ENCODE measurements around the gene ARL9.

DNA sequence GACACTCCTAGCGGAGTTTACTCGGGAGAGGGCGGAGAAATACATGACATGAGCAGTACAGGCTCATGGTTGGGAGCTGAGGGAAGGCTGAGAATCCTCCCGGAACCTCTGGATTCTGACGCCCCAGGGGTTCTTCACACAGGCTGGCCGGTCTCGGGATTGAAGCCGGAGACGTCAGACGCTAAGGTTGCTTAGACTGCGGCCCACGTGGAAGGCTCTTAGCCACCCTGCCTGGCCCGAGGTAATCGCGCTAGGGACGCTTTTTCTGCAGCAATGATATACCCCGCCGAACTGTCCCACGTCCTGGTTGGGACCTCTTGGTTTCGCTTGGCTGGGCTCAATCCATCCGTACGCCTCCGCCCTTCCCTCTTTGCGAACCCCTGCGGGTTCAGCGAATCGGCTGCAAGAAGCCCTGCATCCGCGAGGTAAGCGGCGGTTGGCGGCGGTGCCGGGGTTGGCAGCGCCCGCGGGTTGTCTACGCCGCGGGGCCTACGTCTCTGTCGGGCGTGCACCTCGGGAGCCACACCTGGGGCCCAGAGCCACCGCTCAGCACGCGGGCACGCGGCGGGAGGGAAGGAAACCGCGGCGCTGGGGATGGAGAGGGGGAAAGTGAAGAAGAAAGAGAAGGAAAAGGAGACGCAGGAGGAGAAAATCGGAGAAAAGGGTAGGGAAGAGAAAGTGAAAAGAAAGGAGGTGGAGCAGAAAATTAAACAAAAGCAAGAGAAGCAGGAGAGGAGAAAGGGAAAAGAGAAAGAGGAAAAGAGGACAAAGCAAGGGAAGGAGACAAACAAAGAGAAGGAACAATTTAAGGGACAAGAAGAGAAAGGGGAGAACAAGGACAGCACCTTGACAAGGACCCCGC, at the start of gene ARL9:
- TF ChIP-seq, protein P1, sequence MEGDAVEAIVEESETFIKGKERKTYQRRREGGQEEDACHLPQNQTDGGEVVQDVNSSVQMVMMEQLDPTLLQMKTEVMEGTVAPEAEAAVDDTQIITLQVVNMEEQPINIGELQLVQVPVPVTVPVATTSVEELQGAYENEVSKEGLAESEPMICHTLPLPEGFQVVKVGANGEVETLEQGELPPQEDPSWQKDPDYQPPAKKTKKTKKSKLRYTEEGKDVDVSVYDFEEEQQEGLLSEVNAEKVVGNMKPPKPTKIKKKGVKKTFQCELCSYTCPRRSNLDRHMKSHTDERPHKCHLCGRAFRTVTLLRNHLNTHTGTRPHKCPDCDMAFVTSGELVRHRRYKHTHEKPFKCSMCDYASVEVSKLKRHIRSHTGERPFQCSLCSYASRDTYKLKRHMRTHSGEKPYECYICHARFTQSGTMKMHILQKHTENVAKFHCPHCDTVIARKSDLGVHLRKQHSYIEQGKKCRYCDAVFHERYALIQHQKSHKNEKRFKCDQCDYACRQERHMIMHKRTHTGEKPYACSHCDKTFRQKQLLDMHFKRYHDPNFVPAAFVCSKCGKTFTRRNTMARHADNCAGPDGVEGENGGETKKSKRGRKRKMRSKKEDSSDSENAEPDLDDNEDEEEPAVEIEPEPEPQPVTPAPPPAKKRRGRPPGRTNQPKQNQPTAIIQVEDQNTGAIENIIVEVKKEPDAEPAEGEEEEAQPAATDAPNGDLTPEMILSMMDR (IDR thresholded peaks at IDR 0.05) = no peak
- TF ChIP-seq POLR2A (IDR thresholded peaks at IDR 0.05) (no peak), EP300 (IDR thresholded peaks at IDR 0.05) (no peak)
